HG03469 (cell line): Measurements from ENCODE around the gene ZNF322.
"Not testable (repeated sequence)": the region's sequence is repeated elsewhere in the genome, so short reads cannot be mapped to it uniquely, and the experiment has no call there.

ENCODE experiments used
- ATAC-seq: cut with Tn5 transposase; IDR thresholded peaks from one replicate; pipeline ENCODE4 v1.9.1; 2021; ENCODE audit warnings: mild to moderate bottlenecking, moderate library complexity, moderate number of reproducible peaks; ENCODE audit not compliant: unreplicated experiment

ZNF322 gene

GRCh38 chr6:26659042-26659999 lies at the start of gene ZNF322:
Gene ZNF322 (minus strand): TSS chr6:26659746. CDS start chr6:26638553, 21,193 bp downstream.
- ATAC-seq: peak; percentile 91

- ATAC-seq: not testable (repeated sequence)
Measured at GRCh38 chr6:26705780-26706179, 46.2 kb upstream of the ZNF322 start.

GRCh38 chr6:26705352-26705751 lies 45.8 kb upstream of the ZNF322 start:
- not testable (repeated sequence) for ATAC-seq

- ATAC-seq: not testable (repeated sequence)
Measured at GRCh38 chr6:26701023-26701747, 41.6 kb upstream of the ZNF322 start.

- not testable (repeated sequence) for ATAC-seq
Measured at GRCh38 chr6:26697496-26697895, 38.0 kb upstream of the ZNF322 start.

GRCh38 chr6:26689324-26689947 lies 29.9 kb upstream of the ZNF322 start:
- not testable (repeated sequence) for ATAC-seq

- ATAC-seq: not testable (repeated sequence)
Measured at GRCh38 chr6:26682435-26683042, 23.0 kb upstream of the ZNF322 start.

- ATAC-seq: not testable (repeated sequence)
Measured at GRCh38 chr6:26673287-26673686, 13.7 kb upstream of the ZNF322 start.

GRCh38 chr6:26670558-26670957 lies 11.0 kb upstream of the ZNF322 start:
- not testable (repeated sequence) for ATAC-seq

GRCh38 chr6:26670003-26670402 lies 10.5 kb upstream of the ZNF322 start:
- not testable (repeated sequence) for ATAC-seq

- no peak for ATAC-seq
Measured at GRCh38 chr6:26660000-26660361, 435 bp upstream of the ZNF322 start.

GRCh38 chr6:26657256-26657655 lies 2.3 kb downstream of the ZNF322 start:
- no peak for ATAC-seq

- no peak for ATAC-seq
Measured at GRCh38 chr6:26653007-26653406, 6.5 kb downstream of the ZNF322 start.

- no peak for ATAC-seq
Measured at GRCh38 chr6:26651133-26651781, 8.3 kb downstream of the ZNF322 start.

GRCh38 chr6:26646074-26646473 lies 13.5 kb downstream of the ZNF322 start:
- no peak for ATAC-seq

- ATAC-seq: no peak
Measured at GRCh38 chr6:26640806-26641205, 18.7 kb downstream of the ZNF322 start.

GRCh38 chr6:26629359-26629758 lies 30.2 kb downstream of the ZNF322 start:
- no peak for ATAC-seq

- ATAC-seq: no peak
Measured at GRCh38 chr6:26627843-26628242, 31.7 kb downstream of the ZNF322 start.

- no peak for ATAC-seq
Measured at GRCh38 chr6:26624557-26624956, 35.0 kb downstream of the ZNF322 start.

GRCh38 chr6:26623339-26623859 lies 36.1 kb downstream of the ZNF322 start:
- ATAC-seq: no peak
